ENCODE measurements around the gene KRT3.

The KRT3 gene

DNA sequence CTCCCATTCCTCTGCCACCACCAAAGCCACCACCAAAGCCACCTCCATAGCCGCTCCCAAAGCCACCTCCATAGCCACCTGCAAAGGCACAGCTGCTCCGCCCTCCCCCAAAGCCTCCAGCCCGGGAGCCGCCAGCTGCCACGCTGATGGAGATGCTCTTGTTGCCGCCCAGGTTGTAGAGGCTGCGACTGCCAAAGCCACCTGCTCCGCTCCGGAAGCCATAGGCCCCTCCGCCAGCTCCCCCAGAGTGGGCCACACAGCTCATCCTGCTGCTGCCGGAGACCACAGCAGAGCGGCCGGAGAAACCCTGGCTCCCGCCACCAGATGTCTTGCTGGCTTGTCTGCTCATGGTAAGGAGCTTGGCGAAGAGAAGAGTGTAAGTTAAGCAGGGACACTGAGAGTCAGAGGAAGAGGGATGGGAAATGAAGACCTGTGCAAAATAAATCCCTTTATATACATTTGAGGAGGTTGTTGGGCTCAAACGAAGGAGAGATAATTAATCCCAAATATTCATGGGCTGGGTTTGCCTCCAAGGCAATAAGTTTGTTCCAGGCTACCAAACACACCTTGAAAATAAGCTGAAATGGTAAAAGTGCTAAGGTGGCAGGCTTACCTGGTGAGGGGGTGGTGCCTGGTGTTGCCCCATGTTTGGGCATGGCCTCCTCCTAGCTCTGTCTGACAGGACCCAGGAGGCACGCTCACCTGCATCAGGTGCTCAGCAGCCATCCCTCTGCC lies at the start of gene KRT3:
Gene KRT3 (minus strand): TSS at position 424 of the 735 bp plus-strand sequence. CDS start 75 bp downstream, at position 349.
- no peak for DNase-seq

DNA sequence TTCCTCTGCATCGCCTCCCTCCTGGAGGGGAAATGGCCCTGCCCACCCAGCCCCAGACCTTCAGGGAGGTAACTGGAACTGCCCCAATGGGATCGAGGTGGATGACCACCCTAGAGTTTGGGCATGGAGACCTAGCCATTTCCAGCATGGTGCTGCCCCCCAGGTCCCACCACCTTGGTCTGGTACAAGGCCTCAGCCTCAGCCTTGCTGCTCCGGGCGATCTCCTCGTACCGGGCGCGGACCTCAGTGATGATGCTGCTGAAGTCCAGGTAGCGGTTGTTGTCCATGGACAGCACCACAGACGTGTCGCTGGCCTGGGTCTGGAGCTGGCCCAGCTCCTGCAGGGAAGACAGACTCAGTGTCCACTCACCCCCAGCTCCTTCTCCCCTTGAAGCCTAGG lies 48.5 kb upstream of the KRT3 start:
- DNase-seq: no peak

DNA sequence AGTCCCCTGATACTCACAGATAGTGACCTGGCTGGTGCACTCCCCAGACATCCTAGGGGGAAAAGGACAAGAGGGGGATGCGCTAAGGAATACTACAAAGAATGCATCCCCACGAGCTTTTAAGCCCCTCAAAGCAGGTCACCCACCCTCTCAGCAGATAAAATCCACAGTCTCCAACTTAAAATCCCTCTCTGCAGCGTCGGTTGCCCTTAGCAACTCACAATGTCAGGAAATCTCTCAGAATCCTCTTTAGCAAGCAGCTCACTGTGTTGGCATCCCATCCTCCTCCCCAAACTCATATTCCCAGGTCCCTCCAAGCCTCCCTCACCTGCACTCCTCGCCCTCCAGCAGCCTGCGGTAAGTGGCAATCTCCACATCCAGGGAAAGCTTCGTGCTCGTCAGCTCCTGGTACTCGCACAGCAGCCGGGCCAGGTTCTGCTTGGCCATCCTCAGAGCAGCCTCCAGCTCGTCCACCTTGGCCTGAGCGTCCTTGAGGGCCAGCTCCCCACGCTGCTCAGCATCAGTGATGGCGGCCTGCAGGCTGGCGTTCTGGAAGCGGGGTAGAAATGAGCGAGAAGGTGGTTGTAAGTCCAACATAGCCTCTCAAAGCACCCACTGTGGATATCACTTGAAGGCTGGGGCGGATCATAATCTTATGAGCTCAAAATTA lies 43.7 kb upstream of the KRT3 start:
- no peak for DNase-seq

DNA sequence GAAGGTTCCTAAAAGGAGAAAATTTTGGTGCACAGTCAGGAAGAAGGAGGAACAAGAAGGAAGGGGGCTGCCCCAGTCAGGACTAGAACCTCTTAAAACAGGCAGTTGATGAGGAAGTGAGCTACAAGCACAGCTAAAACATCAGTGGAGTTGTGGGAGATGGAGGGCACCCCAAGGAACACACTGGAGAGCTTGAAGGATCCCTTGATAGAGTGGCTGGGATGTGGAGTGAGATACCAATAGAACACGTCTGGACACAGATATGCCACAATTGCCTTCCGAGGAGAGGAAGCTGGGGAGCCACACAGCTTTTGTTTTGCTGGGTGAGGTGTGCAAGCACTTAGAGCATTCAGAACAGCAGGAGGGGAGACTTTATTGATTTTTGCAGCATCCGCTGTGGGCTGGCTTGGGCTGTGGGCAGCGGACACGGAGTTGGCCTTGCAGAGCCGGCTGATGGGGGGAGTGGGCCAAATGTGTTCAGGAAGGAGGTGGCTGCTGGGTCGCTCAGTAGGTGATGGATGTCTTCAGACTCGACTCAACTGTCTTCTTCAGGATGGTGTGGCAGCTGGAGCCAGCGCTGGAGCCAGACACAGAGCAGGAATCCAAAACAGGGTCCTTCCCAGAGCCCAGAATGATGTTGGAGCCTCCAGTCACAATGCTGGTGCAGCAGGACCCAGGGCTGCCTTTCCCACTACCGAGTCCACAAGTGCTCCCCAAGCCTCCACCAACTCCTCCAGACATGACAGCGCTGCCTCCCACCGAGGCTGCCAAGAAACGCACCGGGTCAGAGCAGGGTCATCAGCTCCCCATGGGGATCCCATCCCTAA lies 42.9 kb upstream of the KRT3 start:
- DNase-seq: no peak

DNA sequence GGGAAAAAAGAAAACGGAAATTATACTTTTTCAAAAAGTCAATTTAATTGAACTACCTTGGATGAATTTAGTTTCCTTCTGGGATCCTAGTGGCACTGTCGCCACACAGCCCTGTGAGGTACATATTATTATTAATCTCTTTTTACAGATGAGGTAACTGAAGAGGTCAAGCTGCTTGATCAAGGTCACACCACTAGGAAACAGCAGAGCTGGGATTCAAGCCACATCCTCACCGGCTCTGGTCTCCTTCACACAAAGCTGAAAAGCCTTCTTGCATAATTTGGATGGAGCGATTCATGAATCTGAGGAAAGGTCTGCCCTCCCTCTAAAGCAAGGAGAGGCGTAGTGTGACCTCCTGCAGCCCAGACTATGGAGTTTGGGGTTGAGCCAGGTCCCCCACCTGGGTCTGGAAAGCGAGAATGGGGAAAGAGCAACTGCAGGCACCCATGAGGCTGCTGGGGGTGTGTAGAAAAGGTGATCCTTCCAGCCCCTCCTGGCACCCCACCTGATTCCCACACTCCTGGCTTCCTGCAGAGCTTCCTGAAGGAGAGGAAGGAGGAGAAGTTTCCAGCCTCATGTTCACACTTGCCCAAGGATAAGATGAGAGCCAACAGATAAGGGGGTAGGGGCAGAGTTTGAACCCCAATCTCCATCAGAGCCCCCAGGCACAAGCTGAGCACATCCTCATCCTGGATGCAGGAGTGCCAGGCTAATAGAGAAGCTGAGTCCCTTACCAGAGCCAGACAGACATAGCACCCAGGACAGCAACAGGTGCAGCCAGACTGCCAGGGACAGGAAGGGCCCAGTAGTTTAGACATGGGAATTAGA lies 42.1 kb upstream of the KRT3 start:
- no peak for DNase-seq

DNA sequence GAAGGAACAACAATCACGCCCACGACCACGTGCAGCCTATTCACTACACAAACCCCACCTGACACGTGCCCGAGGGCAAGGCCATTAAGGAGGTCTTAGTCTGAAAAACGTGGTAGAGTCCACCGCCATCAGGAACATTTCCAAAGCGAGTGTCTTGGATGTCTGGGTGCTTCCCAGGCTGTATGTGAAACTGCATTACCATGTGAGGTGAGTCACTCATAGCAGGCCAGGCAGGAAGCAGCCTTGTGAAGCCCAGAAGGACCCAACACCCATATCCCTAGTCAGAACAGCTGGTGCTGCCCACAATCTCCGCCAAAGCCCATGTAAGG lies 41.5 kb upstream of the KRT3 start:
- no peak for DNase-seq

DNA sequence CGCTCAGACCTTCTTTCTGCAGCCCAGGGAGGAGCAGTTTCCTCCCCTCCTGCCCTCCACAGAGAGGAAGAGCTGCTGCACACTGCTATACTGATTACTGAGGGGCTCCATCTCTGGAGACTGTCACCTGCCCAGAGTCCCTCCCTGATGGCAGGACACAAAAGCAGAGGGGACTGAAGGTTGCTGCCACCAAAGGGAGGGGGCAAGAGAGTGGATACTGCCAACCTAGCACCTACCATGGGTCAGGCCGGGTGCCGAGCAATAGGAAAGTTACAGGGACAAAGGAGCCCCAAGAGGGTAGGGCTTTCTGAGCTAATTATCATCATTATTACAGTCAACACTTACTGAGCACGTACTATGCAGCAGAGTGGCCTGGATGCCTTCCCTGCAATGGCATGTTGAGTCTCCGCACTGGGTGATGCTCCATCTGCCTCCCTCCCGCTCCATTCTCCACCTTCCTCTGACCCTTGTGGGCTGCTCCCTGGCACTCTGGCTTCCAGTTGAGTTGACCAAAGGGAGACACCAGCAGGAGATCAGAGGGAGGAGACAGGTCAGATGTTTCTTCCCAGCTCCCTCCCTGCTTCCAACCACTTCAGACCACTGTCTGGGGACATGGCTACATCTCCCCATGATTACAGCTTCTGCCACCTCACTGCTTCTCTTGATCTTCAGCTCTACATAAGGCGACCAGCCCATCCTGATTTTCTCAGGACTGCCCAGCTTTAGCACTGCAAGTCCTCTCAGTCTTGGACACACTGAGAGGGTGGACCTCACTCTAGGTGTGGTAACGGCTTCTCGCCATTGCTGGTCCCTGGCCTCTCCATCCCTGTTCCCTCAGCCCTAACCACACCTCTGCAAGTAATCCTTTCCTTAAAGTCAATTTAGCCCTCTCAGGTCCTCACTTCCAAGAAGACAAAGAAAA lies 40.8 kb upstream of the KRT3 start:
- DNase-seq: no peak

DNA sequence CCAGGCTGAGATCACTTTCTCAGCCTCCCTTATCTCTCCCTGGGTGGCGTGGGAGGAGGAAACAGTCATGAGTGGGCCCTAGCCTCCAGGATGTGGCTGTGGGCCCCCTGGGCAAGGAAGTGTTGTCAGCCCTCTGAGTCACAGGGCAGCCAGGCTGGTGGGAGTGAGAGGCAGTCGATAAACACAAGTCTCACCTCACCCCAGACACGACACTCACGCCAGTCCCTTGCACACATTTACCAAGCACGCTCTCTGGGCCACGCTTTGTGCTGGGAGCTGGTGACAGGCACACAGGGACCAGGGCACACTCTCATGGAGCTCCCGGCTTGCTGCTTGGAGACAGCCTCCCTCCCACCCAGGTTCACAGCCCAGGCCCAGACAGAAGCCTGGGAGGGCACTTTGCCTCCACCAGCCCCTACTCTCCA lies 40.1 kb upstream of the KRT3 start:
- peak; percentile 5 for DNase-seq

DNA sequence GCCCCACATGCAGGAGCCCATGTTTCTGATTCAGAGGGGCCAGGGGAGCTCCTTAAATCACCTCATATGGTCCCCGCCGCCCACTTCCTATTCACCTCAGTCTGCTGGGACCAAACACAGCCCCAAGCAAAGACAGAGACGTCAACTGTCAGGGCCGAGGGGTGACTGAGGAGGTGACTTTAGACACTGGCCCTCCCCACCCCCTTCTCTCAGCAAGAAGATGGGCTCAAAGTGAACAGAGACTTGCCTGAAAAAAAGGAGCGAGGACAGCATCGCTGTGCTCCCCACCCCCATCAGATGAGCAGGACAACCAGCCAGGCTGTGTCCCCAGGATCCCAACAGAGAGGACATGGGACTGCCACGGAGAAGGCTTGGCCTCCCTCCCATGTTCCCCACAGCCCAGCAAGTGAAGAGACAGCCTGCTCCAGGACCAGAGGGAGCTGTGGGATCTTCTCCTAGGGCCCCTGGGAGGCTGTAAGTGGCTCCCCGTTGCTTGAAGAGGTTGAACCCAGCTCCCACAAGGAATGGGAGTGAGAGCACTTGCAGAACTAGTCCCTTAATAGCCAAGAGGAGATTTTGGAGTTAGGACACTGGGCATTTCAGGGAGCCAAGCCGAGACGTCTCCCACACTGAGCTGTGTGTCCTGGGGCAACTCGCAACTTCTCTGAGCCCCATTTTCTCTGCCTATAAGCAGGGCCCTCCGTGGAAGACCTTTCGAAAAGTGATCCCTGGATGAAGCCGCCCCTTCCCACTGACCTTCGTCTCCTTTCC lies 39.5 kb upstream of the KRT3 start:
- no peak for DNase-seq

DNA sequence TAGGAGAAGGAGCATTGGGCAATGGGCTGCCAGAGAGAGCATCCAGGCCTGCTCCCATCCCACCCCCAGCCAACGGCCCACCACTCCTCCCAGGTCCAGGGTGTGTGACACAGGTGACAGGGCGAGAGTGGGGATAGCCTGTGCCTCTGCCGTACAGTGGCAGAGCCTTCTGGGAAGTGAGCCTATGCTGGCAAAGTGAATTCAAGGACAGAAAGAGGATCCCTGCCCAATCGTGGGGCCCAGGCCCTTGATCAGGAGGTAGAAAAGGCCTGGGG lies 38.7 kb upstream of the KRT3 start:
- DNase-seq: no peak

DNA sequence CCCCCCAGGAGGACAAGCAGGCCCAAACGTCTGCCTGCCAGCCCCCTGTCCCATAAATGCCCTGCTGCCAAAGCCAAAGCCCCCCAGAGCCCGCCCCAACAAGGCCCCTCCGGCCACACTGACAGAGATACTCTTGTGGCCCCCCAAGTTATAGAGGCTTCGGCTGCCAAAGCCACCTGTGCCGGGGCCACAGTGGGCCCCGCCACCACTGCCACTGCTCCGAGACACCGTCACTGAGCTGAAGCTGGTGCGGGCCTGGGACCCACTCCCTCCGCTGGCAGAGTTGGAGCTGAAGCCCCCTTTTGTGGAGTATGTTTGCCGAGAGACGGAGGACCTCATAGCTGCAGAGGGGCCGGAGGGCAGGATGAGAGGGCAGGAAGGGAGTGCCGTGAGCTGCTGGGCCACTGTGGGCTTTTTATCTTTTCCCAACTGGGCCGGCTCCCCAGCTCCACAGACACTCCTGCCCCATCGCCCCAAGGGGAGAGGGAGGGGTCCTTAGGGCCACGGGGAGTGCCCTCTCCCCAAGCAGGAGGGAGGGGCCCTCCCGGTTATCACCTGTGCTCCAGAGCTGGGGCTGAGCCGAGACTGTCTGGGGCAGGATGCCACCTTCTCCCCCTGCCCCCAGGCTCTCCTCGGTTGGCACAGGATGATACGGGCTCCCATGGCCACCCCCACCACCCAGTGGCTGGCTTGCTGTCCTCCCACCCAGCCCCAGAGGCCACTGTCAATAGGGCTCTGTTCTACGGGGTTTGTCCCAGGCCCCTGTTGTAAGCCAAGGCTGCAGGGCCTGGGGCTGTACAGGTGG lies 38.2 kb upstream of the KRT3 start, which contains the start of gene KRT79:
Gene KRT79 (minus strand): TSS at position 390 of the 805 bp plus-strand sequence. CDS start 51 bp downstream, at position 339.
- DNase-seq: no peak

DNA sequence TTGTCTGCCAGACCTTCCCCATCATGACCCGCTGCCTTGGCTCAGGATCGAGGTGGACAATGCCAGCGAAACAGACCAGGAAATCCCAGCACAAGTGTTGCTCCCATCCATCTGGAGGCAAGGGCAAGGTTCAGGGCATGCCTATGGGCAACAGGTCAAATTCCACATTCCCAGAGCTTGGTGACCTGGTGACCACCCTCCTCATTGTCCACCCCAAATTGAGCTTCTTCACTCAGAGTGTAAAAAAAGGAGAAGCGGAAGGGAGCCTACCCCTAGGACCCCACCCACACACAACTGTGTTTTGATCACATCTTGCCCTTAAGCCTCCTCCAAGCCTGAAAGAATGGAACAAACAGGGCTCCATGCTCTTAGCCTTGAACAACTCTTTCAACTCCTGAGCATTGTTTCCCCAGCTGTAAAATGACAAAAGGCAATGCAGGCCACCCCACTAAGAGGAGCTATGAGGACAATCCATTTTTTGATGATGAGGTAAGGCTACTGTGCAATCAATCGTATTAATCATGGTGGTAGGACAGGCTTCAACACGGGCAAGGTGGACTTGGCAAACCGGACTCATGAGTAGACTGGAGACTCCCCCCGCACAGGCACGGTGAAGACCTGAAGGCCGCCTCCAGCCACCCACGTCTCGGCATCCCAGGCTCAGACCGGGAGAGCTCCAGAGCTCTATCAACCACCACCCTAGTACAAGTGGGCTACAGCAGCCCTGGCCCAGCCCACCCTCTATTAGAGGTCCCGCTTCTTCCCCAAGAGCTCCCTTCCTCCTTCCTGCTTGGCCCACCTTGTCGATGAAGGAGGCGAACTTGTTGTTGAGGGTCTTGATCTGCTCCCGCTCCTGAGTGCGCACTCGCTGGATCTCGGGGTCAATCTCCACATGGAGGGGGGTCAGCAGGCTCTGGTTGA lies 37.3 kb upstream of the KRT3 start:
- no peak for DNase-seq

DNA sequence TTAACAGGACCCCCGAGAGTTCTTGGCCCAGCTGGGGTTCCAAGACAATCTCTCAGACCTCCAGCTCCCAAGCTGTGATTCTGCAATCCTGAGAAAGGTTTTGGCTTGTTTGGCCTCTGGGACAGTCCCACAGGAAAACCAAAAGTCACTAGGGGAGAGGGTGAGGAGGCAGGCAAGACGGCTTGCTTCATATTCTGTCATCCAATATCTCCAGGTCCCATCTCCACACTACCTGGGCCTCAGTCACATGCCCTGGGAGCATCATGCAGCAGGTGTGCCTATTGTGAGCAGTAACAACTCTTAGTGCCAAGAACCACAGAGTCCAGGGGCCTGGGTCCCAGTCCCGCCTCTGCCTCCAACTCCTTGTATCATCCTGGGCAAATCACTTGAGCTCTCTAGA lies 36.5 kb upstream of the KRT3 start:
- DNase-seq: no peak

DNA sequence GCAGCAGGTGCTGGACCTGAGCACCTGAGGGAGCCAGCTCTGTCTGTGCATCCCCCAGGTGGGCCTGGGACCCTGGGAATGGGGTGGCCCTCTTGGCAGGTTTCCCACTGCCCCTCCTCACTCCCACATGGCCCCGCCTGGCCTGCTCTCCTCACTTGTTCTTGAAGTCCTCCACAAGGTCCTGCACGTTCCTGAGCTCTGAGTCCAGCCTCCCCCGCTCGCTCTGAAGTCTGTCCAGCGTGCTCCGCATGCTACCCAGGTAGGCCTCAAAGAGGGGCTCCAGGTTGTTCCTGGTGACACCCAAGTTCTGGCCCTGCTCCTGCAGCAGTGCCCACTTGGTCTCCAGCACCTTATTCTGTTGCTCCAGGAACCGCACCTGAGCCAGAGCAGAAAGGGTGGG lies 35.3 kb upstream of the KRT3 start:
- no peak for DNase-seq

DNA sequence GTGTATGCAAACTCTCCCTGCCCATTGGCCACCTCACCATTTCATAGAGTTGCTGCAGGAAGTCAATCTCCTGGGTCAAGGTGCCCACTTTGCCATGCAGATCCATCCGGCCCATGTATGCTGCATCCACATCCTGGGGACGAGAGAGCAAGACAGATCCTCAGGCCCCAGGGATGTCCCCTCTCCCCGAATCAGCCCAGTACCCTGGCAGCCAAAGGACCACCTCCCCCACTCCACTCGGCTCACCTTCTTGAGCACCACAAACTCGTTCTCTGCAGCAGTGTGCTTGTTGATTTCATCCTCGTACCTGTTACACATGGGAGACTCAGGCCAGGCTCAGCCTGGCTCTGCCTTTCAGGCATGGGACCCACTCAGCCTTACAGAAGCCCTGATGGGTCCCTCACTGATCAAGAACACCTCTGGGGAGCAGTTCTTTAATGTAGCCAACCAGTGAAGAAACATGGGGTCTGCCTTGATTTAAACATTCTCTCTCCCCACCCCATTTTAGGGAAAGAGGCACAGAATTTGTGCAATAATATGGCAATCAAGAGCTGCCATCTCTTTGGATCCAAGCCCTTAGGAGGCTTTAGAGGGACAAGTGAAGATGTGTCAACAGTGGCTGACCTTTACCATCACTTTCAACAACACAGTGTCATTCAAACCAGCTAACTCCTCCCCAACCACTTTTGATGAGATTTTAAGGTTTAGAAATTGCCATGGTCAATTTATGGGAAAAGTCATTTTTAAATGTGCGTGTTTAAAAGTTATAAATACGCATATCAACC lies 34.3 kb upstream of the KRT3 start:
- no peak for DNase-seq

DNA sequence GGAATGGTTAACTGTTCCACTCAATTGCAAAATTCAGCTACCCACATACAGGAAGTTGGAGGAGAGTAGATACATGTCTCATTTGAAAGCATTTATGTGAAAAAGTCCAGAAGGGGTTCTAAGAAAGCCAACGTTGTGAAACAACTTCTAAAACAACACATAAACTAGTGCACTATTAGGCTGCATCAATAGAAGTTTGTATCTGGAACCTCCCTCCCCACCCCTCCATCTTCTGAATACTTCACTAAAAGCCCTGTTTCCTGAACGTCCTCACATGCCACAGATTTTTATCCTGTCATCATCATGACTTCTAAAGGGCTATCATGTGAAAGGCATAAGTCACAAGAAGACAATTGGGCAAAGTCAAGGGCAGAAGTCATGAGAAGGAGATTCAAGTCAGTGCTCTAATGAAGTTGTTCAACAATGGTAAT lies 32.7 kb upstream of the KRT3 start:
- no peak for DNase-seq

DNA sequence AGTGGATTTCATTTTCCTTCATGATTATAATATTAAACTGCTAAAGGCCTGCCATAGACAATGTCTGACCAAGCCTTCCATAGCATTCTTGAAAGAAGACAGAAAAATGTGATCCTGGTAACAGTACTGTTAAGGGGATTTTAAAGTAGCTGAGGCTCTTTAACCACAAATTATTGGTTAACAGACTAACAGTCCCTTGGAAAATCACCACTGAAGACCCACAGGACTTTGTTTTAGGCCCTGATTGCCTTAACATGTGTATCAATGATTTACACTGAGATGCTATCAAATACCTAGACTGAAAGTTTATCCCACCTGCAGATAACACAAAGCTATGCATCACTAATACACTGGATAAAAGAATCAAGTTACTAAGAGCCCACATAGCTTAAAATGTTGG lies 32.2 kb upstream of the KRT3 start:
- no peak for DNase-seq

DNA sequence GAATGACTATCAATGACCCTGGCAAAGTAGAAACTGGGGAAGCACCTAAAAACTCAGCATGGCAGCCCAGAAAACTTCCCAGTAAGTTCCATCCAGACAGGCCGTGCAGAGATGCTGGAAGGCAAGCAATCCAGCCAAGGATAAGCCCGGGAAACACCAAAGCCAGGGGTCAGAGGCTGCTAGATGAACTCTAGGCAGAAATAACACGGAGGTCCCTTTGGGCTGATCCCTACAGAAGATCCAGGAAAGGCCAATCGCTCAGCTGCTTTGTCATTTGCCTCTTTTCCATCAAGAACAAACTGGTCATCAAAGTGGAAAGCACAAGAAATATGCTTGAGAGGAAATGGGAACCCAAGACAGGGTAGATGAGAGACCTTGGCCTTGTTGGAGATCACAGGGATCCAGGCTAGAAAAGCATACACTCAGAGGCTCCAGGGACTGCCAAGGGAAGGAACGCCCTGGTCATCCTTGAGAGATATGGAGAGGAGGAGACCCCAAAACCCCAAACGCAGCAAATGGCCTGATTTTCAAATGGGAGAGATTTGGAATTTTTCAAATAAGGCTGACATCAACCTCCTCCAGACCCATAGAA lies 31.7 kb upstream of the KRT3 start:
- no peak for DNase-seq

All from activated CD4-positive, alpha-beta T cell treated with anti-CD3 and anti-CD28 coated beads, Interleukin-2, amount 50 U/mL, for 1 hour (primary cell).